Measurements from ENCODE around the gene S1PR1. TPM values are rescaled to one million over a fixed set of nuclear protein-coding genes. Genes with fewer than 3 reads are reported as not detected.
"Not testable (repeated sequence)": the region's sequence is repeated elsewhere in the genome, so short reads cannot be mapped to it uniquely, and the experiment has no call there.

Gene S1PR1
- total RNA-seq (ENCODE audit: low replicate concordance), result 2.8 and 5.5 TPM in 2 replicates

- no peak for TF ChIP-seq CTCF (IDR thresholded peaks at IDR 0.05; ENCODE audit: insufficient read depth, low read length)
- DNase-seq (ENCODE audit: low read depth), result peak; percentile 49
- peak within 1 kb of the TSS; percentile 73 for H3K4me3 ChIP-seq (ENCODE audit: low read depth, low read length)
Measured at GRCh38 chr1:101236516-101237228, at the start of gene S1PR1. TSS of gene S1PR1 (plus strand) at chr1:101237019. CDS start at chr1:101238985, 1,966 bp downstream.

DNA sequence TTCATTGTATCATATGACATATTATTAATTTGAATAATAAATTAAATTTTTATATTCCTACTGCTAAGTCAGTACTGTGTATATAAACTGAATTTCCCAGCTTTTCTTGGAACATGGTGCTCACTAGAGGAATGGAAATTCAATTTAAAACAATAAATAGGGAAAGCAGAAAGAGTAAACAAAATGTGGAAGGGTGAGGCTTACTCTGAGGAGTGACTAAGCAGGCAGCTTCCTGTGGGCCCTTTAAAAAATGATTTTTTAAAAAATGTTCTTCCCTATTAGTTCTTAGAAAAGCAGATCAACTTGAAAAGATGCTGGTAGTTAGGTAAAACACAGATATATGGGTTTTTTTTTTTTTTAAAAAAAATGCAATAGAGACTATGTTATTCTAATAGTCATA lies 49.5 kb upstream of the S1PR1 start:
- no peak overlapping the region for H3K4me3 ChIP-seq (ENCODE audit: low read depth, low read length)
- peak; percentile 31 for DNase-seq (ENCODE audit: low read depth)
- TF ChIP-seq CTCF (IDR thresholded peaks at IDR 0.05; ENCODE audit: insufficient read depth, low read length), result no peak

DNA sequence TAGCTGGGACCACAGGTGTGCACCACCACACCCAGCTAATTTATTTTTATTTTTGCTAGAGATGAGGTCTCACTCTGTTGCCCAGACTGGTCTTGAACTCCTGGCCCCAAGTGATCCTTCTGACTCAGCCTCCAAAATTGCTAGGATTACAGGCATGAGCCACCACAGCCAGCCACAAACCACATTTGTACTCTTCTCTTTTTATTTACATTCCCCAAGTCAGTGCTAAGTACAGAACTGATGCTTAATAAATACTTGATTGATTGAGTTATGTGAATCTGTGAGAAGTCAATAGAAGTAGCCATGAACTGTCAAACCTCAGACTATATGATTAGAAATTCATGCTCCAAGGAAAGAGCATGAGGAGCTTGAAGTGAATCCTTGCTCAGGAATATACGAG lies 48.5 kb upstream of the S1PR1 start:
- no peak for TF ChIP-seq CTCF (IDR thresholded peaks at IDR 0.05; ENCODE audit: insufficient read depth, low read length)
- H3K4me3 ChIP-seq (ENCODE audit: low read depth, low read length), result no peak overlapping the region
- no peak for DNase-seq (ENCODE audit: low read depth)

DNA sequence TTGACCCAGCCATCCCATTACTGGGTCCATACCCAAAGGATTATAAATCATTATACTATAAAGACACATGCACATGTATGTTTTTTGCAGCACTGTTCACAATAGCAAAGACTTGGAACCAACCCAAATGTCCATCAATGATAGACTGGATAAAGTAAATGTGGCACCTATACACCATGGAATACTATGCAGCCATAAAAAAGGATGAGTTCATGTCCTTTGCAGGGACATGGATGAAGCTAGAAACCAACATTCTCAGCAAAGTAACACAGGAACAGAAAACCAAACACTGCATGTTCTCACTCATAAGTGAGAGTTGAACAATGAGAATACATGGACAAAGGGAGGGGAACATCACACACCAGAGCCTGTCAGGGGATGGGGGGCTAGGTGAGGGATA lies 47.9 kb upstream of the S1PR1 start:
- not testable (repeated sequence) for DNase-seq (ENCODE audit: low read depth); H3K4me3 ChIP-seq (ENCODE audit: low read depth, low read length)

DNA sequence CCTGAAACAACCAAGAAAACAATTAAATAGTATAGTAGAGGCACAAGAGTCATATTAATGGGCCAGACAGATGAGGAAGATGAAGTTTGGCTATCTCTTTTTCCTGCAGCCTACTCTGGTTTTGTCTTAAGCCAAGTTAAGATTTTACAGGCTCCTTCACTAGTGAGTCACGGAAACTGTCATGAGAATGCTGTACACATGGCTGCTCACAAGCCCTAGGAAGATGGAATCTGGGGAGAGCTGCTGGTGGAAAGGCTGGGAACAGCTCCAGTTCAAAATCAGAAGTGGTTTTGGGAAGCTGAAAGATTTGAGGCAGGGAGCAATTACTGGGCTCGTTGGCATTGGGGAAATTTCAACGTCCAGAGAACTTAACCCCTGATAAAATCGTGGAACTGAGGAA lies 46.4 kb upstream of the S1PR1 start:
- no peak overlapping the region for H3K4me3 ChIP-seq (ENCODE audit: low read depth, low read length)
- DNase-seq (ENCODE audit: low read depth), result peak; percentile 87
- no peak for TF ChIP-seq CTCF (IDR thresholded peaks at IDR 0.05; ENCODE audit: insufficient read depth, low read length)

- H3K4me3 ChIP-seq (ENCODE audit: low read depth, low read length), result no peak overlapping the region
- TF ChIP-seq CTCF (IDR thresholded peaks at IDR 0.05; ENCODE audit: insufficient read depth, low read length), result no peak
- DNase-seq (ENCODE audit: low read depth), result no peak
Measured at GRCh38 chr1:101191049-101191448, 45.8 kb upstream of the S1PR1 start.

DNA sequence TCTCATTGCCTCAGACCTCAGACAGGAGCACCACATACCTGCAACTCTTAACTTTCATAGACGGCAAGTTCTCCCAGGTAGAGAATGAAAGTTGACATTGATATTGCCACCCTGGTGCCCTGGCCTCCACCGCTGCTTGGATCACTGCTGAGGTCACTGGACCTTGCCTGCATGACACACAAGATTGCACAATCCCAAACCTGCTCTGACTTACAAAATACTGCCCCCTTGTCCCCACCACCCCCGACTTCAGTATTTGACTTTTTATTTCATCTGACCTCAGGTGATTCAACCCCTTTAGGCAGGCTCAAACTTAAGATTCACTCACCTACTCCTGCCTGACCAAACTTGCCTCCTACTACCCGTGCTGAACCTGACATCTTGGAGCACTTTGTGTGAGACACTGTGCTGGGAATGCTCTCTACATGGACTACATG lies 43.1 kb upstream of the S1PR1 start:
- no peak for TF ChIP-seq CTCF (IDR thresholded peaks at IDR 0.05; ENCODE audit: insufficient read depth, low read length)

More for the DNA sequence above, 43.1 kb upstream of the S1PR1 start:
- DNase-seq (ENCODE audit: low read depth), result peak; percentile 11
- no peak overlapping the region for H3K4me3 ChIP-seq (ENCODE audit: low read depth, low read length)
